OCI-LY7 (cell line): ENCODE results near the gene GALNT2. TPM values are rescaled to one million over a fixed set of nuclear protein-coding genes. Genes with fewer than 3 reads are reported as not detected.

Experiments used
- BruUV-seq: library from RNA; stranded (reverse); fragments of 400-500 nt; replicated peaks from 2 replicates; lab custom pipeline; 2021; lab: Mats Ljungman, UMichigan
- CTCF ChIA-PET: fragments of 300-600 bp; sonication (Branson Sonifier 250); formaldehyde crosslinking; loops from one replicate; lab custom pipeline; 2022; ENCODE audit warnings: antibody characterized with exemption; ENCODE audit not compliant: unreplicated experiment; lab: Charles Lee
- POLR2A ChIA-PET: fragments of 300-600 bp; sonication (Branson Sonifier 250); formaldehyde crosslinking; loops from one replicate; lab custom pipeline; 2022; ENCODE audit warnings: antibody characterized with exemption; lab: Charles Lee
- DNase-seq: peaks from one replicate; pipeline ENCODE4 v3.0.0-alpha.2; 2015; ENCODE audit warnings: low spot score
- H2AFZ ChIP-seq: fragments of 200-600 bp; sonication (generic), shearing (Covaris generic); 2 replicates; pipeline ENCODE4 v1.6.1; 2014; ENCODE audit warnings: mild to moderate bottlenecking, antibody characterized with exemption, low read length, moderate library complexity
- H3K27ac ChIP-seq: fragments of 200-600 bp; sonication (generic); 2 replicates; pipeline ENCODE4 v1.5.1; 2014; ENCODE audit warnings: mixed run types, low read depth, mild to moderate bottlenecking, moderate library complexity, low read length, inconsistent platforms; ENCODE audit not compliant: poor library complexity, severe bottlenecking
- H3K36me3 ChIP-seq: fragments of 200-600 bp; sonication (generic); 2 replicates; pipeline ENCODE4 v1.6.1; 2014; ENCODE audit warnings: mild to moderate bottlenecking, antibody characterized with exemption, low read length, moderate library complexity, mixed read lengths; ENCODE audit not compliant: insufficient read depth
- H3K4me1 ChIP-seq: fragments of 200-600 bp; sonication (generic); 2 replicates; pipeline ENCODE4 v1.5.1; 2014; ENCODE audit warnings: mild to moderate bottlenecking, low read length; ENCODE audit not compliant: insufficient read depth, poor library complexity, severe bottlenecking
- H3K4me2 ChIP-seq: fragments of 200-600 bp; sonication (generic); 2 replicates; pipeline ENCODE4 v1.6.1; 2014; ENCODE audit warnings: mild to moderate bottlenecking, low read length
- H3K4me3 ChIP-seq: fragments of 200-600 bp; sonication (generic); 2 replicates; pipeline ENCODE4 v1.5.1; 2014; ENCODE audit warnings: mild to moderate bottlenecking, low read depth, low read length; ENCODE audit not compliant: poor library complexity, severe bottlenecking
- H3K79me2 ChIP-seq: fragments of 200-600 bp; sonication (generic); 2 replicates; pipeline ENCODE4 v1.6.1; 2016; ENCODE audit warnings: low read depth, mild to moderate bottlenecking, low read length, moderate library complexity, mixed read lengths; ENCODE audit not compliant: insufficient read depth
- H3K9me2 ChIP-seq: fragments of 200-600 bp; sonication (generic); 2 replicates; pipeline ENCODE4 v1.6.1; 2016; ENCODE audit warnings: mild to moderate bottlenecking, low read length, mixed read lengths; ENCODE audit not compliant: insufficient read depth
- H3K9me3 ChIP-seq: fragments of 200-600 bp; sonication (generic); 2 replicates; pipeline ENCODE4 v1.6.1; 2014; ENCODE audit warnings: mild to moderate bottlenecking, mixed run types, low read length, mixed read lengths
- H4K20me1 ChIP-seq: fragments of 200-600 bp; sonication (generic); 2 replicates; pipeline ENCODE4 v1.6.1; 2014; ENCODE audit warnings: mild to moderate bottlenecking, antibody characterized with exemption, low read length, moderate library complexity, mixed read lengths; ENCODE audit not compliant: insufficient read depth
- EZH2phosphoT487 ChIP-seq: fragments of 200-600 bp; sonication (generic); IDR thresholded peaks from 2 replicates; pipeline ENCODE4 v1.6.1; 2018; ENCODE audit warnings: low read depth, borderline replicate concordance, mild to moderate bottlenecking, mixed run types, antibody characterized with exemption, low read length, moderate library complexity, mixed read lengths
- intact Hi-C: fragments of 100-400 bp; cut with micrococcal nuclease; formaldehyde crosslinking; loops from one replicate; pipeline ENCODE4 v1.10.0; 2022; ENCODE audit not compliant: unreplicated experiment
- total RNA-seq, 2 experiments: library from RNA; depleted of rRNA in 1 of 2; stranded (reverse); fragments of >200 nt in 1 of 2; shearing (Covaris generic) in 1 of 2; gene quantifications; 2 replicates each; pipeline ENCODE4 v1.2.3, GENCODE V29; 2014 to 2022
- TF ChIP-seq, protein P1 (sequence below): fragments of 200-600 bp; sonication (generic); conservative IDR thresholded peaks from 2 replicates; pipeline ENCODE4 v1.5.1; 2014; ENCODE audit warnings: mild to moderate bottlenecking, antibody characterized with exemption, low read length, moderate library complexity, mixed read lengths

GALNT2 gene
- total RNA-seq, 2 experiments from 2014 or later = 29.9 to 67.3 TPM

DNA sequence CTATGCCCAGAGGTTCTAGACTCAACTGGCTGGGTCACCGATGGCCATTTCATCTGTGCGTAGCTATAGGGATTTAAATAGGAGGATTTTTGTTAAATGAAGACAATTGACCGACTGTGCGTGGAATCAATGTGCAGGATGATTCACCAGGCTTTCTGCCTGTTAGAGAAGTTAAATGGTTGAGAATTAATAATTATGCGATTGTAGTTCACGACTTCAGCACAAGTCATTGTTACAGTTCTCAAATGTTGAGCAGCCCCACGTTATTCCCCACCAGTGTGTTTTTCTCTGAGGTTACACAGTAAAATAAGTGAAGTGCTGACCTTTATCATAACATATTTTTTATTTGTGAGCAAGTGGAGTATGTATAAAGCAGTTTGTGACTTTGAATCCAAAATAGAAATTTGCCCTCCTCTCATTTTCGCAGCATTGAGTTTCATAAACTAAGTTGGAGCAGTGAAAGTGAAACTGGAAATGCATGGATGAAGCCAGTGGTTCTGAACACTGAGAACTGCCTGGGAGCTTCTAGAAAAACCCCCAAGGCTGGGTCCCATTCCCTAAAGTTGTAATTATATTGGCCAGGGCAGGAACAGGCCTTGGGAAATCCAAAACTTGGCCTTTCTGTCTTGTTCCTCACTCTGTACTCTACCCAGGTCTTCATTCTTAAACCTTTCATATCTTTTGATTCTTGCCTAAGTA is 102.6 kb downstream of the GALNT2 start:
- peak overlapping the region; percentile 31 for H3K4me3 ChIP-seq
- intact Hi-C loops = loop anchor here (5.0 to 10.0 kb wide), 5 partner anchors 102 to 507 kb away; partner anchors contain the start of gene GALNT2
- no peaks in the 10 kb centered on the region for H3K9me3 ChIP-seq
- peaks cover 42% of the 10 kb centered on the region for H3K4me1 ChIP-seq
- no peaks in the 10 kb centered on the region for H4K20me1 ChIP-seq
- POLR2A ChIA-PET = interaction anchor here (0.6 kb wide), 2 partner anchors 14 to 517 kb away, joined by 3 to 4 read pairs; no protein-coding TSS in a partner anchor
- no peak overlapping the region for H3K27ac ChIP-seq
- H3K4me2 ChIP-seq = peak overlapping the region; percentile 69
- no peak for TF ChIP-seq EZH2phosphoT487
- no peak overlapping the region for H2AFZ ChIP-seq
- 0 out of 2 replicates have a peak, but pooled peaks cover 3% of the 10 kb centered on the region for H3K36me3 ChIP-seq
- peaks cover 26% of the 10 kb centered on the region; the same call in 1 of the 2 replicates for H3K79me2 ChIP-seq
- CTCF ChIA-PET = no interaction called here
- peak; percentile 30 for DNase-seq
- no peaks in the 10 kb centered on the region for H3K9me2 ChIP-seq
- BruUV-seq = no TSS peak

- intact Hi-C loops = no loop called here
- ChIA-PET CTCF (no interaction called here), POLR2A (interaction anchor here (0.5 kb wide), 1 partner anchor 92 kb away, joined by 3 read pairs; no protein-coding TSS in a partner anchor)
- Histone ChIP-seq H3K9me2 (no peaks in the 10 kb centered on the region), H3K4me2 (peak overlapping the region; percentile 69), H3K36me3 (0 out of 2 replicates have a peak, but pooled peaks cover 3% of the 10 kb centered on the region), H3K27ac (no peak overlapping the region), H3K4me3 (peak overlapping the region; percentile 31), H3K9me3 (no peaks in the 10 kb centered on the region), H2AFZ (no peak overlapping the region), H4K20me1 (no peaks in the 10 kb centered on the region), H3K4me1 (peaks cover 48% of the 10 kb centered on the region), H3K79me2 (peaks cover 26% of the 10 kb centered on the region; the same call in 1 of the 2 replicates)
- DNase-seq = no peak
- TF ChIP-seq EZH2phosphoT487 = no peak
- TF ChIP-seq, protein P1, sequence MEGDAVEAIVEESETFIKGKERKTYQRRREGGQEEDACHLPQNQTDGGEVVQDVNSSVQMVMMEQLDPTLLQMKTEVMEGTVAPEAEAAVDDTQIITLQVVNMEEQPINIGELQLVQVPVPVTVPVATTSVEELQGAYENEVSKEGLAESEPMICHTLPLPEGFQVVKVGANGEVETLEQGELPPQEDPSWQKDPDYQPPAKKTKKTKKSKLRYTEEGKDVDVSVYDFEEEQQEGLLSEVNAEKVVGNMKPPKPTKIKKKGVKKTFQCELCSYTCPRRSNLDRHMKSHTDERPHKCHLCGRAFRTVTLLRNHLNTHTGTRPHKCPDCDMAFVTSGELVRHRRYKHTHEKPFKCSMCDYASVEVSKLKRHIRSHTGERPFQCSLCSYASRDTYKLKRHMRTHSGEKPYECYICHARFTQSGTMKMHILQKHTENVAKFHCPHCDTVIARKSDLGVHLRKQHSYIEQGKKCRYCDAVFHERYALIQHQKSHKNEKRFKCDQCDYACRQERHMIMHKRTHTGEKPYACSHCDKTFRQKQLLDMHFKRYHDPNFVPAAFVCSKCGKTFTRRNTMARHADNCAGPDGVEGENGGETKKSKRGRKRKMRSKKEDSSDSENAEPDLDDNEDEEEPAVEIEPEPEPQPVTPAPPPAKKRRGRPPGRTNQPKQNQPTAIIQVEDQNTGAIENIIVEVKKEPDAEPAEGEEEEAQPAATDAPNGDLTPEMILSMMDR = no peak
- BruUV-seq = no TSS peak
Measured at GRCh38 chr1:230170153-230170547, 103.1 kb downstream of the GALNT2 start.

- TF ChIP-seq EZH2phosphoT487 = no peak
- TF ChIP-seq, protein P1 = no peak
- H3K4me3 ChIP-seq = no peak overlapping the region
- H3K9me3 ChIP-seq = no peaks in the 10 kb centered on the region
- H3K4me1 ChIP-seq = peaks cover 50% of the 10 kb centered on the region
- H3K9me2 ChIP-seq = no peaks in the 10 kb centered on the region
- ChIA-PET POLR2A (interaction anchor here (0.5 to 0.7 kb wide), 2 partner anchors 91 to 204 kb away, joined by 3 read pairs; no protein-coding TSS in a partner anchor), CTCF (no interaction called here)
- peaks cover 26% of the 10 kb centered on the region; the same call in 1 of the 2 replicates for H3K79me2 ChIP-seq
- BruUV-seq = no TSS peak
- no peaks in the 10 kb centered on the region for H4K20me1 ChIP-seq
- no peak overlapping the region for H3K4me2 ChIP-seq
- no peak for DNase-seq
- 0 out of 2 replicates have a peak, but pooled peaks cover 3% of the 10 kb centered on the region for H3K36me3 ChIP-seq
- H3K27ac ChIP-seq = no peak overlapping the region
- H2AFZ ChIP-seq = no peak overlapping the region
- intact Hi-C loops = no loop called here
Measured at GRCh38 chr1:230170622-230171021, 103.6 kb downstream of the GALNT2 start.
